GM12878 (cell line): ENCODE results near the gene PDXDC1.

Experiments
- MXI1 ChIP-seq: fragments of 150-350 bp; IDR thresholded peaks from 2 replicates; pipeline ENCODE4 v1.6.1; 2011; ENCODE audit warnings: low read depth, mild to moderate bottlenecking, inconsistent platforms, low read length, improper control_type of control experiment
- SMC3 ChIP-seq: IDR thresholded peaks from 2 replicates; pipeline ENCODE4 v1.6.1; 2011; ENCODE audit warnings: low read length, improper control_type of control experiment, borderline replicate concordance
- TF ChIP-seq, protein P1 (sequence below): fragments of 450-650 bp; IDR thresholded peaks from 2 replicates; pipeline ENCODE4 v1.6.1; 2017; ENCODE audit warnings: antibody characterized with exemption, mild to moderate bottlenecking, moderate library complexity

DNA sequence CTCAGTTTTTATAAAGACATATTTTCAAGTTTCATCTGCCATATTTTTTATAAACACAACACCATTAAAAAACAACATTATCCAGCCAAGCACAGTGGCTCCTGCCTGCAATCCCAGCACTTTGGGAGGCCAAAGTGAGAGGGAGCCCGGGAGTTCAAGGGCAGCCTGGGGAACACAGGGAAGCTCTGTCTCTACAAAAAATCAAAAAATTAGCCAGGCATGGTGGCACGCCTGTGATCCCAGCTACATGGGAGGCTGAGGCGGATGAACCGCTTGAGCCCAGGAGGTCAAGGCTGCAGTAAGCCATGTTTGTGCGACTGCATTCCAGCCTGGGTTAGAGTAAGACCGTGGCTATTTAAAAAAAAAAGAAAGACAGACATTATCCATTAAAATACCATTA is 98.3 kb downstream of the PDXDC1 start:
- TF ChIP-seq SMC3 (no peak), MXI1 (no peak)
- TF ChIP-seq, protein P1, sequence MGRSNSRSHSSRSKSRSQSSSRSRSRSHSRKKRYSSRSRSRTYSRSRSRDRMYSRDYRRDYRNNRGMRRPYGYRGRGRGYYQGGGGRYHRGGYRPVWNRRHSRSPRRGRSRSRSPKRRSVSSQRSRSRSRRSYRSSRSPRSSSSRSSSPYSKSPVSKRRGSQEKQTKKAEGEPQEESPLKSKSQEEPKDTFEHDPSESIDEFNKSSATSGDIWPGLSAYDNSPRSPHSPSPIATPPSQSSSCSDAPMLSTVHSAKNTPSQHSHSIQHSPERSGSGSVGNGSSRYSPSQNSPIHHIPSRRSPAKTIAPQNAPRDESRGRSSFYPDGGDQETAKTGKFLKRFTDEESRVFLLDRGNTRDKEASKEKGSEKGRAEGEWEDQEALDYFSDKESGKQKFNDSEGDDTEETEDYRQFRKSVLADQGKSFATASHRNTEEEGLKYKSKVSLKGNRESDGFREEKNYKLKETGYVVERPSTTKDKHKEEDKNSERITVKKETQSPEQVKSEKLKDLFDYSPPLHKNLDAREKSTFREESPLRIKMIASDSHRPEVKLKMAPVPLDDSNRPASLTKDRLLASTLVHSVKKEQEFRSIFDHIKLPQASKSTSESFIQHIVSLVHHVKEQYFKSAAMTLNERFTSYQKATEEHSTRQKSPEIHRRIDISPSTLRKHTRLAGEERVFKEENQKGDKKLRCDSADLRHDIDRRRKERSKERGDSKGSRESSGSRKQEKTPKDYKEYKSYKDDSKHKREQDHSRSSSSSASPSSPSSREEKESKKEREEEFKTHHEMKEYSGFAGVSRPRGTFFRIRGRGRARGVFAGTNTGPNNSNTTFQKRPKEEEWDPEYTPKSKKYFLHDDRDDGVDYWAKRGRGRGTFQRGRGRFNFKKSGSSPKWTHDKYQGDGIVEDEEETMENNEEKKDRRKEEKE = no peak
